C4-2B (cell line): ENCODE results near the gene GGT7.

Source experiments
- CTCF ChIP-seq: fragments of 450-650 bp; conservative IDR thresholded peaks from 2 replicates; pipeline ENCODE4 v1.5.1; 2017; ENCODE audit warnings: mild to moderate bottlenecking
- ZFX ChIP-seq: fragments of 450-650 bp; IDR thresholded peaks from 2 replicates; pipeline ENCODE4 v1.6.1; 2017

GRCh38 chr20:34883809-34884208, 11.2 kb upstream of the GGT7 start:
- TF ChIP-seq CTCF (no peak), ZFX (no peak)
